Activated CD8-positive, alpha-beta T cell treated with anti-CD3 and anti-CD28 coated beads, Interleukin-2, amount 10 ng/mL, durations not matched to agents 7 days and 5 days (primary cell): ENCODE data around the gene HOXC9. TPM values are rescaled to one million over a fixed set of nuclear protein-coding genes. Genes with fewer than 3 reads are reported as not detected.

Experiments
- ATAC-seq: fragments of 150-1000 bp; cut with Tn5 transposase; one replicate; pipeline ENCODE4 v1.10.0; 2021; ENCODE audit warnings: moderate library complexity
- CTCF ChIA-PET: fragments of 350-600 bp; sonication (Branson Sonifier 250); formaldehyde crosslinking; loops from one replicate; lab custom pipeline; 2021; ENCODE audit warnings: antibody characterized with exemption; lab: Charles Lee
- POLR2A ChIA-PET: fragments of 350-600 bp; sonication (Branson Sonifier 250); formaldehyde crosslinking; loops from one replicate; lab custom pipeline; 2021; ENCODE audit warnings: antibody characterized with exemption; lab: Charles Lee
- DNase-seq: peaks from one replicate; pipeline ENCODE4 v3.0.0-alpha.2; 2020
- H3K27ac Mint-ChIP-seq: one replicate; pipeline ENCODE4 v1.8.0; 2021; ENCODE audit warnings: mild to moderate bottlenecking, mixed read lengths
- H3K27me3 Mint-ChIP-seq: one replicate; pipeline ENCODE4 v1.8.0; 2021; ENCODE audit warnings: low read depth, mixed read lengths
- H3K36me3 Mint-ChIP-seq: one replicate; pipeline ENCODE4 v1.8.0; 2021; ENCODE audit warnings: low read depth, mixed read lengths
- H3K4me1 Mint-ChIP-seq: one replicate; pipeline ENCODE4 v1.8.0; 2021; ENCODE audit warnings: low read depth, mixed read lengths
- H3K4me3 Mint-ChIP-seq: one replicate; pipeline ENCODE4 v1.8.0; 2021; ENCODE audit warnings: mild to moderate bottlenecking, mixed read lengths
- H3K9me3 Mint-ChIP-seq: one replicate; pipeline ENCODE4 v1.8.0; 2022; ENCODE audit warnings: mixed read lengths; ENCODE audit not compliant: insufficient read depth
- total RNA-seq, 2 experiments: library from RNA; stranded (reverse); gene quantifications; one replicate each; pipeline ENCODE4 v1.2.3, GENCODE V29; 2021

HOXC9 gene
- total RNA-seq, 2 experiments from 2014 or later = not detected

- peaks cover 93% of the 10 kb centered on the region for H3K27me3 Mint-ChIP-seq
These were observed 34.5 kb upstream of the HOXC9 start for GRCh38 chr12:53965281-53966084.

GRCh38 chr12:53966085-53966384 lies 33.9 kb upstream of the HOXC9 start:
- Mint-ChIP-seq H3K27me3 (peaks cover 93% of the 10 kb centered on the region), H3K27ac (no peak overlapping the region)
- CTCF ChIA-PET = no interaction called here

More at GRCh38 chr12:53965281-53966084, 34.5 kb upstream of the HOXC9 start:
- ChIA-PET POLR2A (no interaction called here), CTCF (no interaction called here)
- DNase-seq (no peak), ATAC-seq (no peak)
- Mint-ChIP-seq H3K4me1 (peaks cover 22% of the 10 kb centered on the region), H3K27ac (peak overlapping the region; percentile 8), H3K4me3 (no peak overlapping the region), H3K36me3 (no peaks in the 10 kb centered on the region), H3K9me3 (no peaks in the 10 kb centered on the region)

GRCh38 chr12:53966385-53967133 lies 33.4 kb upstream of the HOXC9 start:
- POLR2A ChIA-PET = no interaction called here
- DNase-seq (no peak), ATAC-seq (no peak)
- no peak overlapping the region for H3K4me3 Mint-ChIP-seq
- no peaks in the 10 kb centered on the region for H3K36me3 Mint-ChIP-seq
- CTCF ChIA-PET = interaction anchor here (1.1 kb wide), 1 partner anchor 39 kb away, joined by 3 read pairs; no protein-coding TSS in a partner anchor
- no peaks in the 10 kb centered on the region for H3K9me3 Mint-ChIP-seq
- no peak overlapping the region for H3K27ac Mint-ChIP-seq
- peaks cover 22% of the 10 kb centered on the region for H3K4me1 Mint-ChIP-seq
- peaks cover 95% of the 10 kb centered on the region for H3K27me3 Mint-ChIP-seq

More at GRCh38 chr12:53966085-53966384, 33.9 kb upstream of the HOXC9 start:
- POLR2A ChIA-PET = no interaction called here
- no peaks in the 10 kb centered on the region for H3K9me3 Mint-ChIP-seq
- H3K4me3 Mint-ChIP-seq = no peak overlapping the region
- H3K36me3 Mint-ChIP-seq = no peaks in the 10 kb centered on the region
- no peak for ATAC-seq
- no peak for DNase-seq
- peaks cover 22% of the 10 kb centered on the region for H3K4me1 Mint-ChIP-seq

GRCh38 chr12:53967421-53967925 lies 32.5 kb upstream of the HOXC9 start:
- CTCF ChIA-PET = interaction anchor here (1.1 kb wide), 1 partner anchor 38 kb away, joined by 3 read pairs; no protein-coding TSS in a partner anchor
- ATAC-seq = no peak

GRCh38 chr12:53968214-53969127 lies 31.5 kb upstream of the HOXC9 start:
- peaks cover 26% of the 10 kb centered on the region for H3K4me1 Mint-ChIP-seq
- no peaks in the 10 kb centered on the region for H3K9me3 Mint-ChIP-seq
- no peak overlapping the region for H3K27ac Mint-ChIP-seq
- no peak for DNase-seq
- no peak for ATAC-seq
- ChIA-PET CTCF (interaction anchor here (0.9 kb wide), 1 partner anchor 232 kb away, joined by 3 read pairs; no protein-coding TSS in a partner anchor), POLR2A (interaction anchor here (0.8 kb wide), 1 partner anchor 9 kb away, joined by 3 read pairs; no protein-coding TSS in a partner anchor)
- peaks cover 98% of the 10 kb centered on the region for H3K27me3 Mint-ChIP-seq
- peaks cover 7% of the 10 kb centered on the region for H3K36me3 Mint-ChIP-seq
- no peak overlapping the region for H3K4me3 Mint-ChIP-seq

More at GRCh38 chr12:53967421-53967925, 32.5 kb upstream of the HOXC9 start:
- no peak for DNase-seq
- POLR2A ChIA-PET = interaction anchor here (0.8 kb wide), 1 partner anchor 8 kb away, joined by 3 read pairs; no protein-coding TSS in a partner anchor
- peaks cover 97% of the 10 kb centered on the region for H3K27me3 Mint-ChIP-seq
- no peaks in the 10 kb centered on the region for H3K36me3 Mint-ChIP-seq
- H3K4me3 Mint-ChIP-seq = no peak overlapping the region
- no peaks in the 10 kb centered on the region for H3K9me3 Mint-ChIP-seq
- H3K27ac Mint-ChIP-seq = no peak overlapping the region
- H3K4me1 Mint-ChIP-seq = peaks cover 22% of the 10 kb centered on the region

- H3K27ac Mint-ChIP-seq = no peak overlapping the region
- DNase-seq (no peak), ATAC-seq (no peak)
- H3K4me1 Mint-ChIP-seq = peaks cover 18% of the 10 kb centered on the region
- CTCF ChIA-PET = no interaction called here
- H3K36me3 Mint-ChIP-seq = peaks cover 7% of the 10 kb centered on the region
- H3K9me3 Mint-ChIP-seq = no peaks in the 10 kb centered on the region
- POLR2A ChIA-PET = no interaction called here
- no peak overlapping the region for H3K4me3 Mint-ChIP-seq
- H3K27me3 Mint-ChIP-seq = peaks cover 94% of the 10 kb centered on the region
These were observed 30.2 kb upstream of the HOXC9 start for GRCh38 chr12:53969588-53970259.

- H3K36me3 Mint-ChIP-seq = peaks cover 7% of the 10 kb centered on the region
- DNase-seq (no peak), ATAC-seq (no peak)
- H3K4me1 Mint-ChIP-seq = peaks cover 18% of the 10 kb centered on the region
- no peaks in the 10 kb centered on the region for H3K9me3 Mint-ChIP-seq
- ChIA-PET POLR2A (no interaction called here), CTCF (no interaction called here)
- H3K27me3 Mint-ChIP-seq = peaks cover 91% of the 10 kb centered on the region
- H3K4me3 Mint-ChIP-seq = no peak overlapping the region
- no peak overlapping the region for H3K27ac Mint-ChIP-seq
These were observed 29.5 kb upstream of the HOXC9 start for GRCh38 chr12:53970451-53970850.

GRCh38 chr12:53971129-53971528 lies 28.8 kb upstream of the HOXC9 start:
- H3K4me3 Mint-ChIP-seq = no peak overlapping the region

GRCh38 chr12:53971686-53972085 lies 28.3 kb upstream of the HOXC9 start:
- no peaks in the 10 kb centered on the region for H3K9me3 Mint-ChIP-seq
- H3K4me1 Mint-ChIP-seq = peaks cover 14% of the 10 kb centered on the region
- H3K27me3 Mint-ChIP-seq = peaks cover 90% of the 10 kb centered on the region
- DNase-seq (no peak), ATAC-seq (no peak)
- ChIA-PET CTCF (interaction anchor here (0.8 to 1.3 kb wide), 2 partner anchors 21 to 229 kb away, joined by 3 read pairs; no protein-coding TSS in a partner anchor), POLR2A (interaction anchor here (0.6 kb wide), 1 partner anchor 34 kb away, joined by 3 read pairs; no protein-coding TSS in a partner anchor)
- no peak overlapping the region for H3K27ac Mint-ChIP-seq
- H3K4me3 Mint-ChIP-seq = no peak overlapping the region
- peaks cover 9% of the 10 kb centered on the region for H3K36me3 Mint-ChIP-seq

More at GRCh38 chr12:53971129-53971528, 28.8 kb upstream of the HOXC9 start:
- no peak overlapping the region for H3K27ac Mint-ChIP-seq
- H3K9me3 Mint-ChIP-seq = no peaks in the 10 kb centered on the region
- peaks cover 9% of the 10 kb centered on the region for H3K36me3 Mint-ChIP-seq
- no peak for ATAC-seq
- DNase-seq = no peak
- CTCF ChIA-PET = interaction anchor here (0.8 kb wide), 1 partner anchor 230 kb away, joined by 3 read pairs; no protein-coding TSS in a partner anchor
- H3K27me3 Mint-ChIP-seq = peaks cover 90% of the 10 kb centered on the region
- H3K4me1 Mint-ChIP-seq = peaks cover 19% of the 10 kb centered on the region
- POLR2A ChIA-PET = interaction anchor here (0.6 kb wide), 1 partner anchor 35 kb away, joined by 3 read pairs; no protein-coding TSS in a partner anchor

GRCh38 chr12:53972152-53972702 lies 27.7 kb upstream of the HOXC9 start:
- Mint-ChIP-seq H3K4me1 (peaks cover 14% of the 10 kb centered on the region), H3K9me3 (no peaks in the 10 kb centered on the region), H3K36me3 (peaks cover 9% of the 10 kb centered on the region), H3K27ac (no peak overlapping the region), H3K4me3 (no peak overlapping the region), H3K27me3 (peaks cover 91% of the 10 kb centered on the region)
- POLR2A ChIA-PET = no interaction called here
- CTCF ChIA-PET = interaction anchor here (0.8 to 1.4 kb wide), 3 partner anchors 13 to 229 kb away, joined by 3 read pairs; no protein-coding TSS in a partner anchor
- DNase-seq = no peak
- no peak for ATAC-seq
